SHP77 treated with DMSO at 0.1 percent for 48 hours (cell line): ENCODE results near the gene C17orf114.

Experiments
- DNase-seq: peaks from one replicate; lab custom pipeline; 2025; lab: John Stamatoyannopoulos, UW

Gene C17orf114

GRCh38 chr17:4788159-4788806 lies 13.8 kb downstream of the C17orf114 start:
- no peak for DNase-seq

DNA sequence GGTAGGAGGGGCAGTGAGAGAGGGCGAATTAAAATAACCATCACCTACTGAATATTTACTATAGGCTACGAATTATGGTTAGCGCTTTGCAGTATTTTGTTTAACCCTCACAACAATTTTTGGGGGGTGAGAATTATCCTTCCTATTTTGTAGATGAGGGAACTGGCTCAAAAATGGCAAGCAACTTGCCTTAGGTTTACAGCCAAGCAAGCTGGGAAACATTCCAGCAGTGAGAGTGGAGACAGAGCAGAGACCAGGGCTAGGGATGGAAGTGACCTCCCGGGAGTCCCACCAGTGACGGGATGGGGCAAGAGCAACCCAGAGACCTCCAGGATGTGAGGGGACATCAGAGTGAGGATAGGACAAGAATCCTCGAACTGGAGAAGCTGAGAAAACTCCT lies 15.6 kb downstream of the C17orf114 start:
- DNase-seq = no peak

DNA sequence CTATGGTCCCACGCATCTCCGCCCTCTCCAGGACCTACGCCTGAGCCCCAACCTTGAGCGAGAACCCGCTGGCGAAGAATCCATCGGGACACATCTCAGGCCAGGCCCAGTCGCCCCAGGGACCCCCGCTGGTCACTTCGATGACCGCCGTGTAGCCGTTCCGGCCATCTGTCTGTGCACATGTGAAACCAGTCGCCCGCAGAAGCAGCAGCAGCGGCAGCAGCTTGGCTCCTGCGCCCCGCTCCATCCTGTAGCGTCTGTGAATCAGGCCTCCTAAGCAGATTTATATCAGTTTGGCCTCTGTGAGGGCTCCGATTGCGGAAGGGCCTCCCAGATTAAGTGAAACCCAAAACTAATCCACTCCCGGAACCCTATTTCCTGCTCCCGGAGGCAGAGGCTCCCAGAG lies 16.0 kb downstream of the C17orf114 start, which contains the start of gene VMO1:
Gene VMO1, minus strand, starts transcription at position 259 of the 406 bp plus-strand sequence. Its CDS starts 12 bp downstream, at position 247.
- DNase-seq = no peak

DNA sequence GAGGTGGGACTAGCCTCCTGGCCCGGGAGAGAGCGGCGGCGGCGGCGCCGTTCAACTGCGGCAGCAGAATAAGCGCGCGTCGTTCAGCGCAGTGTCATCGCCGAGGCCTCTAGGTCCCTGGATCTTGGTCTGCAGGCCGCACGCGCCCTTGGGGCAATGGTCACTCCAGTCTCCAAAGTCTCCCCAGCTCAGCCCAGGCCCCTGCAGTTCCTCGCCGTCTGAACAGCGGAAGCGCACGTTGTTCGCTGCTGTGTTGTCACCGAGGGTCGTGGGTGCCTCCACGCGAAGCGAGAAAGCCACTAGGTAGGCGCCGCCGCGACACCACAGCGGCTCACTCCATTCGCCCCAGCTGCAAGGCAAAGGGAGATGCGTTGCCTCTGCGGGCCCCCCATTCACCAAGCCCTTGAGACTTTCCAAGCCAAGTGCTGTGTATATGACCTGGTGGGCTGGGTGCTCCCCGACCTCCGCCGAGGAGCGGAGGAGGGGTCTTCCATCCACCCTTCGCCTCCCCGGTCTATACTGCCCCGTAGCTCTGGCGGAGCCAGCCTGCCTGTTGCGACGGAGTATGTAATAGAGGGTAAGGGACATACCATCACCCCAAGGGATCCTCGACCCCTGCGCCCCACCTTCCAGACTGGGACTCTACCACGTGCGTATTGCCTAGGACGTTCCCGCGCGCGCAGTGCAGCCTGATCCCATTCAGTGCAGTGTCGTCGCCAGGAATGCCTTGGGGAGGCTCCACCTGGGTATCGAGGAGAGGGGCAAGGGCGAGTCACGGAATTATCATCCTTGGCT lies 16.6 kb downstream of the C17orf114 start:
- no peak for DNase-seq

- DNase-seq = no peak
Measured at GRCh38 chr17:4782652-4783051, 19.5 kb downstream of the C17orf114 start.

DNA sequence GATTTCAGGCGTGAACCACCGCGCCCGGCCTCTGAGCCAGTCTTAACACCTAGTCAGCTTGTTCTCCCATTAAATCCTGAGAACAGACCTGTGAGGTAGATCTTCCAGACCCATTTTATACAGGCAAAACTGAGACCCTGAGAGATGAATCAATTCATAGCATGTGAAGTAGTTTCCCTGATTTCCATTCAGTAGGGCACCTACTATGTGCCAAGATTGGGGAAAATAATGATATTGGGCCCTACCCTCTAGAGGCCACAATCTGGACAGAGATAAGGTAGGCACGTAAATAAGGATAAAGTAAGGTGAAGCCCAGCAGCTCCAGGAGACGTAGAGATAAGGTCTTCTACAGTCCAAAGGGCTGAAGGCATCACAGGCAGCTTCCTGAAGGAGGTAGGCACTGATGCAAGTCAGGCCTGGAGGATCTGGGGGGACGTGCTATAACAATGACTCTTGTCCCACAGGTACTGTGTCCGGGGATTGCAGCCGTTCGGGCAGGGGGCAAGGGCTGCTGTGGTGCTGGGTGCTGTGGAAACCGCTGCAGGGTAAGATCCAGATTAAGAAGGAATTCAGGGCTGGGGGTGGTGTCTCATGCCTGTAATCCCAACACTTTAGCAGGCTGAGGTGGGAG lies 21.7 kb downstream of the C17orf114 start:
- no peak for DNase-seq

GRCh38 chr17:4777969-4778760 lies 24.0 kb downstream of the C17orf114 start:
- no peak for DNase-seq

DNA sequence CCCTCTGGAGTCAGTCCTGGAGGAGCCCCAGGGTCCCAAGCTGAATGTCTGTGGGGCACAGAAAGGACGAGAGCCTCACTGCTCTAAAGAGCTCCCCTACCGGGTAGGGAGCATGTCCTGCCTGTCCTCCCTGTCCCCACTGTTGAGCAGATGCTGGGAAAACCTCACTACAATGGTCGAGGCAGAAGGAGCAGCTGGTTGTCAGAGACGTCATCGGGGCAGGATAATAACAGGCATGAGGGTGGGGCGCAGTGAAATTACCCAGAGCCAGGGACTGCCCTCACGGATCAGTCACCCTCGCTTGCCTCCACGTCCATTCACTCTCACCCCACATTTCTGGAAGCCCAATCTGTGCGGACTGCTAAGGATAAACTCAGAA lies 29.9 kb downstream of the C17orf114 start:
- peak; percentile 43 for DNase-seq

- peak; percentile 18 for DNase-seq
Measured at GRCh38 chr17:4771519-4772234, 30.5 kb downstream of the C17orf114 start, which contains the start of gene TM4SF5. Gene TM4SF5 (plus strand): TSS chr17:4771886. CDS start chr17:4771923, 37 bp downstream.

DNA sequence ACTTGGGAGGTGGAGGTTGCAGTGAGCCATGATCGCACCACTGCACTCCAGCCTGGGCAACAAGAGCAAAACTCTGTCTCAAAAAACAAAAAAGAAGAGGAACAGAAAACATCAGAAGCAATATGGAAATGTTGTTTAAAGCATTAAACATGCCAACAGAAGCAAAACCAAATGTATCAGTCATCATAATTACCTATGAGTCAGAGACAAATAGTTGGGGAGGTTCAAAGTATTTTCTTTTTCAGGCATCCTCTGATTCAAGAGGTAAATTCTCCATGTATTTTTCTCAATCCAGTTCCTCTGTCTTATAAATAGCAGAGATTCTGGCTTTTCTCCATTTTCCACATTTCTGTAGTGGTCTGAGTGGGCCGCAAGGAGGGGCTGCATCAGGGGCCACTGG lies 32.5 kb downstream of the C17orf114 start:
- DNase-seq = no peak

DNA sequence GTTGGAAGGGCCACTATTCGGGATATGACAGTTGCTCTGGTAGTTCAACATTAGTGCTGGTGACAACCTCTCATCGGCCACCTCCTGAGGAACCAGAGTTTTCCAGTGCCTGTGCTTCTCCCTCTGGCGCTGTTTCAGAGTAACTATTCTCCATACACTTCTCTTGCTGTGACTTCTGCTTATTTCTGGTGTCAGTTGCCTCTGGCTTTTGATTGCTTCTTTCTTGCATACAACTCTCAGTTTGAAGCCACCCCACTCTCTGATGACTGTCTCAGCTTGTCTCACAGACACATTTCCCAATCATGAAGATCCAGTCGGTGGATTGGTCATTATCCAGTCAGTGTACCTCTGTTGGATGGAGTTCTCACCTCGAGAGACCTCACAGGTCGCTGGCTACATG lies 33.8 kb downstream of the C17orf114 start:
- DNase-seq = no peak

DNA sequence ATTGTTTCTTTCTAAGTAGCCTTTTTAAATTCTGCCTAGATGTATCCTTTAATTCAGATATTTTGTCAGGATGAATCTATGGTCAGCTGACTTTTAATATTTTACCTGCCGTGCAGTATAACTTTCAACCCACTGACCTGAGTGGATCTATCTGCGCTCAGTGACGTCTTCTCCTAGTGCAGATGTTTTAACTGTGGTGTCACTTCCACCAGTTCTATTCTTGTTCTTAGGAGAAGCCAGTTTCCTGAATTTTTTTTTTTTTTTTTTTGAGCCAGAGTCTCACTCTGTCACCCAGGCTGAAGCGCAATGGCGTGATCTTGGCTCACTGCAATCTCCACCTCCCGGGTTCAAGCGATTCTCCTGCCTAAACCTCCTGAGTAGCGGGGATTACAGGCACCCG lies 35.4 kb downstream of the C17orf114 start:
- DNase-seq = no peak

DNA sequence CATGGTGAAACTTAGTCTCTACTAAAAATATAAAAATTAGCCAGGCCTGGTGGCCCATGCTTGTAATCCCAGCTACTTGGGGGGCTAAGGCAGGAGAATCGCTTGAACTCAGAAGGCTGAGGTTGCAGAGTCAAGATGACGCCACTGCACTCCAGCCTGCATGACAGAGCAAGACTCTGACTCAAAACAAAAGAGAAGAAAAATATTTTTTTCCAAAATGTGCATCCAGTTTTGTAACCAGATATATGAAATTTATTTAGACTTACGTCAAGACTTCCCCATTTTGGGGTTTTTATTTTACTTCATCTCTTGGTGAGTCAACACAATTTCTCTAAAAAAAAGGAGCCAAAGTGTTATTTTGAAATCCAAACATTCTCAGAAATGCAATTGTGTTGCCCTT lies 35.9 kb downstream of the C17orf114 start:
- DNase-seq = no peak

GRCh38 chr17:4764595-4764994 lies 37.5 kb downstream of the C17orf114 start:
- DNase-seq = no peak

GRCh38 chr17:4759776-4760236 lies 42.3 kb downstream of the C17orf114 start:
- DNase-seq = no peak

DNA sequence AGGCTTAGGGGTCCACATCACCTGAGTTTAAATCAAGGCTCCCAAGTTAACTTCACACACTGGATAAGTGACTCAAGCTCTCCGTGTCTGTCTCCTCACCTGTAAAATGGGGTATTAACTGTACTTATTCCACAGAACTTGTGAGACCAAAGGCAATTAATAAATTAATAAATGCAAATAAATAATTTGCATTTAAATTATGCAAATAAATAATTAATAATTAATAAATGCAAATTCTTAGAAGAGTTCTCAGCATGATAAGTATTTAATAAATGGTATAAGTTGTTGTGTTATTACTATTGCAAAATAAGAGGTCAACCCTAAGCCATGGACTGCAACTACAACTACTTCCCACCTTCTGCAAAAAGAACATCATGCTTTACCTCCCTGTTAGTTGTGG lies 48.7 kb downstream of the C17orf114 start:
- DNase-seq = no peak

DNA sequence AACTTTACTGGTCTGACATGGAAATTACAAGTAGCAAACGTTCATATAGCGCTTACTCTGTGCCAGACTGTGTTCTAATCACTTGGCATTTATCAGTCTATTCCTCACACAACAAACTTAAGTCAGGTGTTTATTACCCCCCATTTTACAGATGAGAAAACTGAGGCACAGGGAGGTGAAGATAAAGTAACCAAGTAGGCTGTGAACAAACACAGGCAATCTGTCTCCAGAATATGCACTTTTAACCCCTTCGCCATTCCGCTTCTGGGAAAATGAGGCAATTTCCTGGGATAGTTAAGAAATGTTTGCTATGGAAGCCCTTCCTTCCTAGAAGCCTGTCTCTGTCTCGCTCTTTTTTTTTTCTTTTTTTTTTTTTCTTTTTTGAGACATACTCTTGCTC lies 50.2 kb downstream of the C17orf114 start:
- no peak for DNase-seq
